HepG2 (cell line): ENCODE data around the gene NECTIN2. TPM values are rescaled to one million over a fixed set of nuclear protein-coding genes. Genes with fewer than 3 reads are reported as not detected.

ENCODE experiments used
- ATAC-seq: fragments of 200-7000 bp; cut with Tn5 transposase; 3 replicates; pipeline ENCODE4 v1.9.1; 2020; ENCODE audit warnings: mild to moderate bottlenecking, moderate library complexity
- BruUV-seq: library from RNA; stranded (reverse); fragments of 400-500 nt; replicated peaks from 2 replicates; lab custom pipeline; 2021; lab: Mats Ljungman, UMichigan
- CTCF ChIA-PET: fragments of 300-600 bp; formaldehyde crosslinking; extraction: SDS; loops from one replicate; lab custom pipeline; 2021; ENCODE audit warnings: low total read pairs, inconsistent platforms, low intra/inter-chr PET ratio; lab: Yijun Ruan, JAX
- POLR2A ChIA-PET: fragments of 350-600 bp; sonication (Branson Sonifier 250); formaldehyde crosslinking; loops from one replicate; lab custom pipeline; 2020; ENCODE audit warnings: antibody characterized with exemption, inconsistent platforms; lab: Yijun Ruan, JAX
- DNase-seq: peaks from one replicate; pipeline ENCODE4 v3.0.0-alpha.2; 2015; ENCODE audit warnings: low spot score
- FAIRE-seq: peaks from 3 replicates; lab custom pipeline; 2011; peaks lifted over from hg19 to GRCh38; lab: Jason Lieb, UNC
- H2AFZ ChIP-seq: one replicate; pipeline ENCODE4 v1.6.1; 2011; ENCODE audit warnings: low read length, inconsistent platforms
- H3K27ac ChIP-seq: fragments of 300-600 bp; 3 replicates; pipeline ENCODE4 v1.8.0; 2011; ENCODE audit warnings: mixed run types, mild to moderate bottlenecking, mixed read lengths, low read length, inconsistent platforms; ENCODE audit not compliant: insufficient read depth; ENCODE audit errors: extremely low read length
- H3K27me3 ChIP-seq, 2 experiments: fragments of 200-600 bp in 1 of 2; 2 replicates in 1 of 2; 3 replicates in 1 of 2; pipeline versions ENCODE4 v1.6.0 to v1.8.0; 2011; ENCODE audit warnings: low read length in 2 of 2, mild to moderate bottlenecking in 2 of 2, moderate library complexity in 2 of 2, inconsistent platforms in 1 of 2; ENCODE audit not compliant: insufficient read depth in 2 of 2, control insufficient read depth in 1 of 2
- H3K36me3 ChIP-seq, 2 experiments: fragments of 200-600 bp in 1 of 2; replicated peaks in 1 of 2; 2 replicates in 1 of 2; 3 replicates in 1 of 2; pipeline versions ENCODE4 v1.5.1 to v1.8.0; 2011; ENCODE audit warnings: low read length in 2 of 2, inconsistent platforms in 1 of 2; ENCODE audit not compliant: insufficient read depth in 2 of 2, control insufficient read depth in 1 of 2
- H3K4me1 ChIP-seq: 2 replicates; pipeline ENCODE4 v1.5.1; 2012; ENCODE audit warnings: low read length, inconsistent platforms; ENCODE audit not compliant: insufficient read depth
- H3K4me2 ChIP-seq: 2 replicates; pipeline ENCODE4 v1.6.0; 2011; ENCODE audit warnings: low read depth, low read length, inconsistent platforms
- H3K4me3 ChIP-seq, 3 experiments: fragments of 200-600 bp in 1 of 3; sonication (generic), shearing (Covaris generic) in 1 of 3; replicated peaks in 1 of 3; 2 replicates each; pipeline ENCODE4 v1.5.1; 2011 to 2016; ENCODE audit warnings: low read length in 3 of 3, inconsistent platforms in 2 of 3, low read depth in 2 of 3, mild to moderate bottlenecking in 2 of 3, control low read depth in 1 of 3, mixed read lengths in 1 of 3; ENCODE audit not compliant: insufficient read depth in 1 of 3
- H3K79me2 ChIP-seq: one replicate; pipeline ENCODE4 v1.6.1; 2011; ENCODE audit warnings: low read length, inconsistent platforms; ENCODE audit not compliant: insufficient read depth
- H3K9ac ChIP-seq: 2 replicates; pipeline ENCODE4 v1.6.0; 2011; ENCODE audit warnings: mild to moderate bottlenecking, low read depth, low read length, inconsistent platforms; ENCODE audit not compliant: insufficient read depth
- H3K9me3 ChIP-seq: 2 replicates; pipeline ENCODE4 v1.5.1; 2012; ENCODE audit warnings: mild to moderate bottlenecking, low read length
- H4K20me1 ChIP-seq: 2 replicates; pipeline ENCODE4 v1.6.0; 2011; ENCODE audit warnings: inconsistent platforms, mild to moderate bottlenecking, low read length, moderate library complexity; ENCODE audit not compliant: insufficient read depth
- AGO2 ChIP-seq: fragments of 200-400 bp; formaldehyde crosslinking; optimal IDR thresholded peaks from 2 replicates; pipeline ENCODE3; 2017; ENCODE audit warnings: mild to moderate bottlenecking, low read depth, low read length, moderate library complexity
- CBX1 ChIP-seq: IDR thresholded peaks from one replicate; pipeline ENCODE4 v1.6.1; 2016; ENCODE audit warnings: antibody characterized with exemption, low read depth
- MED13 ChIP-seq: sonication (generic); formaldehyde crosslinking; IDR thresholded peaks from 2 replicates; pipeline ENCODE4 v1.5.0; 2020; ENCODE audit warnings: missing genetic modification reagents
- ONECUT2 ChIP-seq: sonication (generic); formaldehyde crosslinking; IDR thresholded peaks from 2 replicates; pipeline ENCODE4 v1.4.0; 2020; ENCODE audit warnings: missing genetic modification reagents
- POLR2G ChIP-seq: fragments of 200-400 bp; formaldehyde crosslinking; IDR thresholded peaks from 2 replicates; pipeline ENCODE4 v1.6.1; 2018; ENCODE audit warnings: mild to moderate bottlenecking, low read depth, low read length, moderate library complexity
- RBFOX2 ChIP-seq: fragments of 200-400 bp; formaldehyde crosslinking; IDR thresholded peaks from 2 replicates; pipeline ENCODE4 v1.6.1; 2017; ENCODE audit warnings: low read depth, mild to moderate bottlenecking, low read length
- ZNF121 ChIP-seq: sonication (generic); formaldehyde crosslinking; IDR thresholded peaks from 2 replicates; pipeline ENCODE4 v1.5.0; 2020; ENCODE audit warnings: mild to moderate bottlenecking, missing genetic modification reagents
- ZNF235 ChIP-seq: sonication (generic); formaldehyde crosslinking; IDR thresholded peaks from 2 replicates; pipeline ENCODE4 v1.8.1; 2023; ENCODE audit warnings: mild to moderate bottlenecking, missing genetic modification reagents, borderline replicate concordance
- ZNF441 ChIP-seq: sonication (generic); formaldehyde crosslinking; IDR thresholded peaks from 2 replicates; pipeline ENCODE4 v1.7.0; 2021; ENCODE audit warnings: missing genetic modification reagents, borderline replicate concordance
- WGBS: methylation state at CpG from one replicate; pipeline ENCODE4 v1.1.6; 2017; ENCODE audit warnings: low lambda C conversion rate; 5-methylcytosine and 5-hydroxymethylcytosine counted together
- in situ Hi-C: cut with HindIII; loops from 2 replicates; pipeline ENCODE4 v1.10.0; 2017; ENCODE audit warnings: low pct_unique_long_range_greater_than_20kb; ENCODE audit not compliant: extremely low pct_ligation_motif_present
- intact Hi-C: fragments of 100-400 bp; cut with micrococcal nuclease; formaldehyde crosslinking; loops from one replicate; pipeline ENCODE4 v1.10.0; 2022; ENCODE audit not compliant: unreplicated experiment
- polyA plus RNA-seq, 8 experiments: library from polyadenylated mRNA; depleted of rRNA in 3 of 8; stranded (reverse) in 7 of 8; unstranded in 1 of 8; fragments of >200 nt; fragmentation: Illumina TruSeq in 4 of 8; extraction: Trizol in 4 of 8; gene quantifications; 2 replicates each; pipeline versions ENCODE4 v1.2.1 to v1.2.3, GENCODE V29; 2011 to 2016; ENCODE audit warnings: low read depth in 4 of 8, missing spikeins in 1 of 8, mixed read lengths in 1 of 8; ENCODE audit not compliant: insufficient read depth in 1 of 8
- total RNA-seq, 5 experiments: library from RNA; depleted of rRNA; stranded (reverse); fragments of >200 nt; fragmentation: Illumina TruSeq; extraction: Trizol; gene quantifications; 2 replicates each; pipeline ENCODE4 v1.2.3, GENCODE V29; 2016; ENCODE audit warnings: low read depth in 1 of 5

The NECTIN2 gene
- total and polyA plus RNA-seq, 2 of the 13 experiments (the other 11 are each of a cell fraction or from before 2014, with no cell fraction given) = 75.4 to 114 TPM

DNA sequence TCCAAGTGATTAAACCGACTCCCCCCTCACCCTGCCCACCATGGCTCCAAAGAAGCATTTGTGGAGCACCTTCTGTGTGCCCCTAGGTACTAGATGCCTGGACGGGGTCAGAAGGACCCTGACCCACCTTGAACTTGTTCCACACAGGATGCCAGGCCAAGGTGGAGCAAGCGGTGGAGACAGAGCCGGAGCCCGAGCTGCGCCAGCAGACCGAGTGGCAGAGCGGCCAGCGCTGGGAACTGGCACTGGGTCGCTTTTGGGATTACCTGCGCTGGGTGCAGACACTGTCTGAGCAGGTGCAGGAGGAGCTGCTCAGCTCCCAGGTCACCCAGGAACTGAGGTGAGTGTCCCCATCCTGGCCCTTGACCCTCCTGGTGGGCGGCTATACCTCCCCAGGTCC lies 61.5 kb downstream of the NECTIN2 start:
- Histone ChIP-seq H3K36me3 (peaks cover 5 to 25% of the 10 kb centered on the region in 2 experiments), H3K27ac (no peak overlapping the region), H4K20me1 (peaks cover 14% of the 10 kb centered on the region), H3K27me3 (no peaks in the 10 kb centered on the region; a peak in 1 of 5 replicates), H3K9ac (0 out of 2 replicates have a peak overlapping the region, but pooled peaks have one; percentile 8), H3K4me2 (peak overlapping the region; percentile 26; the same call in 1 of the 2 replicates), H3K4me1 (peaks cover 72% of the 10 kb centered on the region), H2AFZ (no peak overlapping the region), H3K4me3 (peak overlapping the region in 1 of 3 experiments; percentile 32; a peak in 1 of 6 replicates), H3K9me3 (no peaks in the 10 kb centered on the region), H3K79me2 (peaks cover 20% of the 10 kb centered on the region)
- FAIRE-seq (no peak), DNase-seq (no peak), ATAC-seq (no peak)
- BruUV-seq = no TSS peak
- in situ Hi-C loops = no loop called here
- intact Hi-C loops = no loop called here
- TF ChIP-seq ONECUT2 (no peak), MED13 (CRISPR knock-in tag) (no peak), POLR2G (peak; percentile 33; the same call in 1 of the 2 replicates), RBFOX2 (peak; percentile 67; the same call in 1 of the 2 replicates), AGO2 (peak; percentile 86)
- WGBS = 92% methylated on average over 3 of the region's 12 CpGs
- ChIA-PET POLR2A (interaction anchor here (1.2 to 14.7 kb wide), 6 partner anchors 12 to 47 kb away, joined by 3 to 317 read pairs (median 22); partner anchors contain the start of genes APOC2 and CLPTM1), CTCF (no interaction called here)

DNA sequence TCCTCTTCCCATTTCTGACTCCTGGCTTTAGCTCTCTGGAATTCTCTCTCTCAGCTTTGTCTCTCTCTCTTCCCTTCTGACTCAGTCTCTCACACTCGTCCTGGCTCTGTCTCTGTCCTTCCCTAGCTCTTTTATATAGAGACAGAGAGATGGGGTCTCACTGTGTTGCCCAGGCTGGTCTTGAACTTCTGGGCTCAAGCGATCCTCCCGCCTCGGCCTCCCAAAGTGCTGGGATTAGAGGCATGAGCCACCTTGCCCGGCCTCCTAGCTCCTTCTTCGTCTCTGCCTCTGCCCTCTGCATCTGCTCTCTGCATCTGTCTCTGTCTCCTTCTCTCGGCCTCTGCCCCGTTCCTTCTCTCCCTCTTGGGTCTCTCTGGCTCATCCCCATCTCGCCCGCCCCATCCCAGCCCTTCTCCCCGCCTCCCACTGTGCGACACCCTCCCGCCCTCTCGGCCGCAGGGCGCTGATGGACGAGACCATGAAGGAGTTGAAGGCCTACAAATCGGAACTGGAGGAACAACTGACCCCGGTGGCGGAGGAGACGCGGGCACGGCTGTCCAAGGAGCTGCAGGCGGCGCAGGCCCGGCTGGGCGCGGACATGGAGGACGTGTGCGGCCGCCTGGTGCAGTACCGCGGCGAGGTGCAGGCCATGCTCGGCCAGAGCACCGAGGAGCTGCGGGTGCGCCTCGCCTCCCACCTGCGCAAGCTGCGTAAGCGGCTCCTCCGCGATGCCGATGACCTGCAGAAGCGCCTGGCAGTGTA lies 62.2 kb downstream of the NECTIN2 start:
- intact Hi-C loops = no loop called here

More for the DNA sequence above, 62.2 kb downstream of the NECTIN2 start:
- Histone ChIP-seq H3K27ac (no peak overlapping the region), H3K9ac (no peak overlapping the region), H3K9me3 (no peaks in the 10 kb centered on the region), H3K4me1 (peaks cover 72% of the 10 kb centered on the region), H3K4me2 (peak overlapping the region; percentile 26; the same call in 1 of the 2 replicates), H3K4me3 (no peak overlapping the region), H3K36me3 (peaks cover 3 to 21% of the 10 kb centered on the region in 2 experiments), H4K20me1 (peaks cover 14% of the 10 kb centered on the region), H2AFZ (no peak overlapping the region), H3K79me2 (peaks cover 20% of the 10 kb centered on the region), H3K27me3 (no peaks in the 10 kb centered on the region; a peak in 1 of 5 replicates)
- no peak for DNase-seq
- ChIA-PET POLR2A (interaction anchor here (1.2 to 14.7 kb wide), 7 partner anchors 12 to 46 kb away, joined by 3 to 317 read pairs (median 25); partner anchors contain the start of genes APOC2 and CLPTM1), CTCF (no interaction called here)
- in situ Hi-C loops = no loop called here
- 96% methylated on average over 40 of the region's 46 CpGs for WGBS
- no peak for ATAC-seq
- no TSS peak for BruUV-seq
- TF ChIP-seq ZNF235 (CRISPR knock-in tag) = no peak
- peak; percentile 67; the same call in 1 of the 2 replicates for TF ChIP-seq ZNF121
- TF ChIP-seq ZNF441 (CRISPR knock-in tag) = no peak
- no peak for TF ChIP-seq CBX1
- no peak for FAIRE-seq
